Measurements from ENCODE around the gene SOX6.

SOX6 gene

DNA sequence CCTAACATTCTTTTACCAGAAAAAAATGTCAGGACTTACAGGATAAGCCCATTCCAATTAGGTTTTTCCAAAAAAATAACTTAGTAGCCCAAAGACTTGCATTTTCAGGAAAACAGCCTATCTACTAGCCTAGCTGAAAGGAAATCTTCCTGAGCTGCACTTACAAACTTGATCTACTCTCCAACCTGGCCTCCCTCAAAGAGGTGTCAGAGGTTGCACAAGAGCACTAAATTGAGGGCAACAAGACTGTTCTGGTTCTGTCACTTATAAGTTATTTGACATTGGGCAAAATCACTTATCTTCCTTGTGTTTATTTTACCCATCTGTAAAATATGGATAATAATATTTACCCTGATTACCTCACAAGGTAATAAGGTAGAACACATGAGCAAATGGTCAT is 7.9 kb upstream of the SOX6 start:
- H3K36me3 ChIP-seq (ENCODE audit: control insufficient read depth, insufficient read depth, low read length): no peaks in the 10 kb centered on the region
- H3K27me3 ChIP-seq (ENCODE audit: control insufficient read depth, insufficient read depth, low read length): no peaks in the 10 kb centered on the region
- H3K9ac ChIP-seq (ENCODE audit: low read length): no peak overlapping the region
- H3K9me3 ChIP-seq (ENCODE audit: control insufficient read depth, insufficient read depth, low read depth, low read length): no peaks in the 10 kb centered on the region
- H3K4me1 ChIP-seq (ENCODE audit: control insufficient read depth, insufficient read depth, low read length): no peaks in the 10 kb centered on the region
- no peak overlapping the region for H3K27ac ChIP-seq (ENCODE audit: low read depth, low read length)
- H3K4me3 ChIP-seq (ENCODE audit: low read depth, low read length): no peak overlapping the region

- H3K4me1 ChIP-seq (ENCODE audit: control insufficient read depth, insufficient read depth, low read length): no peaks in the 10 kb centered on the region
- no peaks in the 10 kb centered on the region for H3K36me3 ChIP-seq (ENCODE audit: control insufficient read depth, insufficient read depth, low read length)
- H3K27ac ChIP-seq (ENCODE audit: low read depth, low read length): no peak overlapping the region
- no peaks in the 10 kb centered on the region for H3K9me3 ChIP-seq (ENCODE audit: control insufficient read depth, insufficient read depth, low read depth, low read length)
- no peaks in the 10 kb centered on the region for H3K27me3 ChIP-seq (ENCODE audit: control insufficient read depth, insufficient read depth, low read length)
- H3K9ac ChIP-seq (ENCODE audit: low read length): no peak overlapping the region
- H3K4me3 ChIP-seq (ENCODE audit: low read depth, low read length): no peak overlapping the region
These were observed 7.4 kb upstream of the SOX6 start for GRCh38 chr11:16363706-16364105.

DNA sequence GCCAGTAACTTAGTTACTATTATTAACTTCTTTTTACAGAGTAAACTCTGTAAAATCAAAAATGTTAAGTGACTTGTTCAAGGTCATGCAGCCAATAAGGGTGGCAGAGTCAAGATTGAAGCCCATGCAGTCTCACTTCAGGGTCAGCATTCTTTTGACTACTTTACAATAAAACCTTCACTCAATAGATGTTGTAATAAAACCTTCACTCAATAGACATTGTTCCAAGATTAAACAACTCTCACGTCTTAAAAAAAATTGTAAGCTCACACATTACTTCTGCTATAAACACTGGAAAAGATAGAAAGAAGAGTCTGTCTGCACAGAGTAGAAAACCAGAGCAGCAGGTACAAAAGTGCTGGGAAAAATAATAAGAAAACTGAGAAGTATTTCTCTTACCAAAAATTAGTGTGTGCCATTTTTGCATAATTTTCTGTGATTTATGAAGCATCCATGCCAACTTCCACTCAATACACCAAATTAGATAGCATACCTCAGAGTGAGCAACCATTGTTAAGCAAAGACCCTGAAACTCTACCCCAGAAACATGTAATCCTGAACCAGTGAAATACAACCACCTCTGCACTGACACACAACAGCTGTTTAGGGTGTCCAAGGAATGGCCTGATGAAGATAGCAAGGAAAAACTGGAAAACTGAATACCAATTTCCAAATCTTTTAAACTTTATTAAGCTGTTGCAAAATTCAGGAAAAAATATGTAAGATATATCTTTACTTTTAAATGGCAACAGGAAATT is 4.9 kb upstream of the SOX6 start:
- H3K4me3 ChIP-seq (ENCODE audit: low read depth, low read length): no peak overlapping the region
- no peaks in the 10 kb centered on the region for H3K9me3 ChIP-seq (ENCODE audit: control insufficient read depth, insufficient read depth, low read depth, low read length)
- no peak overlapping the region for H3K27ac ChIP-seq (ENCODE audit: low read depth, low read length)
- H3K27me3 ChIP-seq (ENCODE audit: control insufficient read depth, insufficient read depth, low read length): no peaks in the 10 kb centered on the region
- H3K36me3 ChIP-seq (ENCODE audit: control insufficient read depth, insufficient read depth, low read length): no peaks in the 10 kb centered on the region
- peaks cover 3% of the 10 kb centered on the region for H3K4me1 ChIP-seq (ENCODE audit: control insufficient read depth, insufficient read depth, low read length)
- H3K9ac ChIP-seq (ENCODE audit: low read length): no peak overlapping the region

DNA sequence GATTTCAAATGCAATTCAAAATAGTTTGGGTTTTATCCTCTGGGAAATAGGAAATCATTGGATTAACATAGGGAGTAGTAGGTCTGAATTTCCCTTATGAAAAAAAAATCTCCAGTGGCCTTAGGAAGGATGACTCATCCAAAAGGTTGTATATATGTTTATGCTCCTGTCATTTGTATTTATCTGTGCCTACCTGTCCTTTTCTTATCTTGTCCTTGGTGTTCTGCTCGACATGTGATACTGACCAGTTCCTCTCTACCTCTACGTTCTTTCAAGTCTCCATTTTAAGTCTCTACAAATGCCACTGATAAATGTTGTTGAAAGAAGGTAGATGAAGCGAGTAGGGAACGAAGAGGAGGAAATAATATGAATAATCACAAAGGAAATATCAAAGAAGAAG is 3.0 kb upstream of the SOX6 start:
- Histone ChIP-seq H3K9ac (ENCODE audit: low read length) (no peak overlapping the region), H3K9me3 (ENCODE audit: control insufficient read depth, insufficient read depth, low read depth, low read length) (no peaks in the 10 kb centered on the region), H3K27me3 (ENCODE audit: control insufficient read depth, insufficient read depth, low read length) (no peaks in the 10 kb centered on the region), H3K36me3 (ENCODE audit: control insufficient read depth, insufficient read depth, low read length) (no peaks in the 10 kb centered on the region), H3K4me1 (ENCODE audit: control insufficient read depth, insufficient read depth, low read length) (peaks cover 10% of the 10 kb centered on the region), H3K4me3 (ENCODE audit: low read depth, low read length) (no peak overlapping the region), H3K27ac (ENCODE audit: low read depth, low read length) (no peak overlapping the region)

GRCh38 chr11:16358726-16359125 is 2.4 kb upstream of the SOX6 start:
- H3K27ac ChIP-seq (ENCODE audit: low read depth, low read length): no peak overlapping the region
- H3K4me1 ChIP-seq (ENCODE audit: control insufficient read depth, insufficient read depth, low read length): peaks cover 10% of the 10 kb centered on the region
- H3K27me3 ChIP-seq (ENCODE audit: control insufficient read depth, insufficient read depth, low read length): no peaks in the 10 kb centered on the region
- no peaks in the 10 kb centered on the region for H3K36me3 ChIP-seq (ENCODE audit: control insufficient read depth, insufficient read depth, low read length)
- no peak overlapping the region for H3K9ac ChIP-seq (ENCODE audit: low read length)
- no peak overlapping the region for H3K4me3 ChIP-seq (ENCODE audit: low read depth, low read length)
- no peaks in the 10 kb centered on the region for H3K9me3 ChIP-seq (ENCODE audit: control insufficient read depth, insufficient read depth, low read depth, low read length)

DNA sequence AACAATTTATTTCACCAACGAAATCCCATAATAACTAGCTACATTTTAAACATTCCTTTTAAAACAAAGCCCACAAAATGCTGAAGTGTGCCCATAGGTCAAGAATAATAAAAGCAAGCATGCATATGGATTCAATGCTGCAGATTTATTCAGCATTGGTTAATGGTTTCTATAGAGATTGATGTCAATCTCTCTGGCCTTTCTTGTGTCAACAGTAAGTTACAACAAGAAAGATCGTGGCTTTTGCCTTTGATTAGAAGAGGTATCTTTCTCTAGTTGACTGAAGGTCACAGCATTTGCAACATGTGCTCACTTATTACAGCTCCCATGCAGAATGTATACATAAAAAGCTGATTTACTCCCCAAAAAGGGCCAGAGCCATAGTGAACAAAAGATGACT is 1.4 kb upstream of the SOX6 start:
- Histone ChIP-seq H3K4me1 (ENCODE audit: control insufficient read depth, insufficient read depth, low read length) (peaks cover 10% of the 10 kb centered on the region), H3K27me3 (ENCODE audit: control insufficient read depth, insufficient read depth, low read length) (no peaks in the 10 kb centered on the region), H3K9ac (ENCODE audit: low read length) (no peak overlapping the region), H3K27ac (ENCODE audit: low read depth, low read length) (no peak overlapping the region), H3K4me3 (ENCODE audit: low read depth, low read length) (no peak overlapping the region), H3K36me3 (ENCODE audit: control insufficient read depth, insufficient read depth, low read length) (no peaks in the 10 kb centered on the region), H3K9me3 (ENCODE audit: control insufficient read depth, insufficient read depth, low read depth, low read length) (no peaks in the 10 kb centered on the region)

DNA sequence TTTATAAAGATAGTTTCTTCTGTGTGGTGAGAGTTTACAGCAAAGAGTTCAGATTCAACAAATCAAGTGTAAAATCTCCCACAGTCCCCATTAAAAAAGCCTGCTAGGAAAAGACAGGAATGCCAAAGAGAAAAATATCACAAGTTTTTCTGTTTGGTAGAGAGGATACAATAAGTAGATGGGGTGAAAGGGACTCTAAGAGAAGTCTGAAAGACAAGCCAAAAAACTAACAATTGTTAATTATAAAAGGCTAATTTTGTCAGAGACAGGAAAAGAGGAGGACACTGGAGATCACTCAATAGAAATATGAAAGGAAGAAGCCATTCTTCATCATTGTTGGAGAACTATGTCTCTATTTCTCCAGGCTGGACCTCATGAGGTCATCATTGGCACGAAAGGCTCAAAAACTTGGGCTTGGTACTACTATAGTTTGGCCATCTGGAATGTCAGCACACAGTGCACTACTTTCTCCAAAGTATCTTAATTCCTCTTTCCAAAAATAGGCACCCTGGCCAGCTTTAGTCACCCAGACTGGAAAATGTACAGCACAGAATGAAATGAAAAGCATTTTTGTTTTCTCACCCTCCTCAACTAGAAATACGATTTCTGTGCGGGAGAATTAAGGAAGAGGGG is 531 bp upstream of the SOX6 start:
- H3K9ac ChIP-seq (ENCODE audit: low read length): no peak overlapping the region

DNA sequence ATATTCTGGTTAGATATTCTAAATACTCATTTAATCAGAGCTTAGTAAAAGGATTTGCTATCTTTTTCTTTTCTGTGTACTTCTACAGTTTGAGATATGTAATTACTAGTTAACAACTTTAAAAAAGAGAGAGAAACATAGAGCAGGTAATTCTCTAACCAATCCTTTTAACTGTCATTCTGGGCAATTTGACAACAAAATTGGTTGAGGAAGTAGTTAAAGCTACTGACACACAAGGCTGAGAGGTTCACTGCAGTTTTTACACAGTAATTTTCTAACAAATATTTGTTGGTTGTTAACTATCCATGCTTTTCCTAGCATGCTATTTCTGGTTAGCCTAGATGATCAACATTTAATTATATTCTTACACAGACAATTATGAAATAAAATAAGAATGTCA is 3.6 kb downstream of the SOX6 start:
- Histone ChIP-seq H3K27ac (ENCODE audit: low read depth, low read length) (no peak overlapping the region), H3K4me3 (ENCODE audit: low read depth, low read length) (no peak overlapping the region), H3K27me3 (ENCODE audit: control insufficient read depth, insufficient read depth, low read length) (no peaks in the 10 kb centered on the region), H3K4me1 (ENCODE audit: control insufficient read depth, insufficient read depth, low read length) (peaks cover 10% of the 10 kb centered on the region), H3K36me3 (ENCODE audit: control insufficient read depth, insufficient read depth, low read length) (no peaks in the 10 kb centered on the region), H3K9ac (ENCODE audit: low read length) (no peak overlapping the region), H3K9me3 (ENCODE audit: control insufficient read depth, insufficient read depth, low read depth, low read length) (no peaks in the 10 kb centered on the region)

More for the DNA sequence above, 531 bp upstream of the SOX6 start:
- H3K27ac ChIP-seq (ENCODE audit: low read depth, low read length): no peak overlapping the region
- H3K27me3 ChIP-seq (ENCODE audit: control insufficient read depth, insufficient read depth, low read length): no peaks in the 10 kb centered on the region
- H3K4me1 ChIP-seq (ENCODE audit: control insufficient read depth, insufficient read depth, low read length): peaks cover 10% of the 10 kb centered on the region
- no peaks in the 10 kb centered on the region for H3K9me3 ChIP-seq (ENCODE audit: control insufficient read depth, insufficient read depth, low read depth, low read length)
- H3K4me3 ChIP-seq (ENCODE audit: low read depth, low read length): no peak overlapping the region
- H3K36me3 ChIP-seq (ENCODE audit: control insufficient read depth, insufficient read depth, low read length): no peaks in the 10 kb centered on the region

GRCh38 chr11:16350125-16350524 is 6.2 kb downstream of the SOX6 start:
- no peaks in the 10 kb centered on the region for H3K4me1 ChIP-seq (ENCODE audit: control insufficient read depth, insufficient read depth, low read length)
- no peaks in the 10 kb centered on the region for H3K27me3 ChIP-seq (ENCODE audit: control insufficient read depth, insufficient read depth, low read length)
- no peak overlapping the region for H3K27ac ChIP-seq (ENCODE audit: low read depth, low read length)
- H3K36me3 ChIP-seq (ENCODE audit: control insufficient read depth, insufficient read depth, low read length): no peaks in the 10 kb centered on the region
- no peak overlapping the region for H3K9ac ChIP-seq (ENCODE audit: low read length)
- no peak overlapping the region for H3K4me3 ChIP-seq (ENCODE audit: low read depth, low read length)
- no peaks in the 10 kb centered on the region for H3K9me3 ChIP-seq (ENCODE audit: control insufficient read depth, insufficient read depth, low read depth, low read length)

DNA sequence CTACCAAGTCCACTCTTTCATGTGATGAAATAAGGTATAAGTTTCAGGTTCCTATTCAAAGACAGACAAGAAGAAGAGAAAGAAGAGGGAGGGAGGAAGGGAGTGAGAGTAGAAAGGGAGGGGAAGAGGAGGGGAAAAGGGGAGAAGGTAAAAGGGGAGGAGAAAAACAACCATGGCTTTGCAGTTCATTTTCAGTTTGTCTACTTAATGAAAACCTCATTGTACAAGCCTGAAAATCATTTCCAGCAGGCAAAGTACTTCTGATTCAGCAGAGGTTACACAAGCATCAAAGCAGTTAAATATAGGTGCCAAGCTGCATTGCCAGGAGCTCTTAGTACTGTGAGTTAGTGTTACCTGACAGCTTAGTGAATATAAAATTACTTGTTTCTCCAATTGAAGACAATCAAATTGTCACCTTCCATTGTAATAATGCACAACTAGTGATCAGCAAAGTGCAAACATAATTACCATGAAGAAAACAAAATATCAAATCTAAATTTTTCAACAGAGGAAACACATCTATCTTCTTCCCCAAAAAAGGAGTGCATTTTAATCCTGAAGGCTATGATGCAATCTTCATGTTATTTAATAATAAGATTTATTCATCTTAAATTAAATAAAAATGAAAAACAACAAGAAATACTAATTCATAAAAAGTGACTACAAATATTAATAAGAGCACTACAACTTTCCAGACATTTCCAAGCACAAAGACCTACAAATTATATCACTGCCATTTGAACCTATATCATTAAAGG is 8.2 kb downstream of the SOX6 start:
- H3K27me3 ChIP-seq (ENCODE audit: control insufficient read depth, insufficient read depth, low read length): no peaks in the 10 kb centered on the region
- no peak overlapping the region for H3K9ac ChIP-seq (ENCODE audit: low read length)
- no peaks in the 10 kb centered on the region for H3K9me3 ChIP-seq (ENCODE audit: control insufficient read depth, insufficient read depth, low read depth, low read length)
- no peaks in the 10 kb centered on the region for H3K4me1 ChIP-seq (ENCODE audit: control insufficient read depth, insufficient read depth, low read length)
- no peaks in the 10 kb centered on the region for H3K36me3 ChIP-seq (ENCODE audit: control insufficient read depth, insufficient read depth, low read length)
- H3K4me3 ChIP-seq (ENCODE audit: low read depth, low read length): no peak overlapping the region
- H3K27ac ChIP-seq (ENCODE audit: low read depth, low read length): no peak overlapping the region

DNA sequence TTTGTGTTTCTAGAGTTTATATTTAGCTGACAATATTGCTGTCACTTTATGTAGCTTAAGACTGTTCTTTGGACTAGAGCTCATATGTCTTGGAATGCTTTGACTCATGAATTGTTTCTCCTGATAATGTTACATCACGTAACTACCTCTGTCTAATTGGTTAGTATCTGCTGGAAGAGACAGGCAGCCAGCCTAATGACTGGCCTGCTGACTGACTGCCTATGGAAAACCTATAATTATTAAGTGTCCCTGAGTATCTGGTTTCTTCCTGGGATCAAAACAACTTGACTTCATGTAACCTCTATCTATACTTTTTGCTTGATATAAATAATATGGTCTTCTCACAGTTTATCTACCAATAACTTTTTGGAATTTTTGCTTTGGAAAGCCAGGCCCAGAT is 9.4 kb downstream of the SOX6 start:
- no peaks in the 10 kb centered on the region for H3K27me3 ChIP-seq (ENCODE audit: control insufficient read depth, insufficient read depth, low read length)
- no peak overlapping the region for H3K4me3 ChIP-seq (ENCODE audit: low read depth, low read length)
- H3K9me3 ChIP-seq (ENCODE audit: control insufficient read depth, insufficient read depth, low read depth, low read length): no peaks in the 10 kb centered on the region
- H3K27ac ChIP-seq (ENCODE audit: low read depth, low read length): no peak overlapping the region
- no peak overlapping the region for H3K9ac ChIP-seq (ENCODE audit: low read length)
- no peaks in the 10 kb centered on the region for H3K36me3 ChIP-seq (ENCODE audit: control insufficient read depth, insufficient read depth, low read length)
- no peaks in the 10 kb centered on the region for H3K4me1 ChIP-seq (ENCODE audit: control insufficient read depth, insufficient read depth, low read length)

Data from HUES6 (cell line).